Muscle layer of colon (tissue), 2 donors: Measurements from ENCODE around the gene FERMT3.

Source experiments
- H3K27ac ChIP-seq: one replicate; pipeline ENCODE4 v1.7.0; 2013; ENCODE audit warnings: low read depth, mild to moderate bottlenecking, low read length, moderate library complexity
- H3K27me3 ChIP-seq, 2 donors: one replicate each; pipeline ENCODE4 v1.7.0; 2013; ENCODE audit warnings: low read length in 2 of 2, mild to moderate bottlenecking in 2 of 2; ENCODE audit not compliant: insufficient read depth in 2 of 2, control insufficient read depth in 1 of 2
- H3K36me3 ChIP-seq: one replicate; pipeline ENCODE4 v1.7.0; 2013; ENCODE audit warnings: mild to moderate bottlenecking, low read length; ENCODE audit not compliant: insufficient read depth
- H3K4me1 ChIP-seq: one replicate; pipeline ENCODE4 v1.7.0; 2013; ENCODE audit warnings: mild to moderate bottlenecking, low read length; ENCODE audit not compliant: insufficient read depth
- H3K4me3 ChIP-seq, 2 donors: one replicate each; pipeline ENCODE4 v1.7.0; 2013; ENCODE audit warnings: low read length in 2 of 2, low read depth in 1 of 2, mild to moderate bottlenecking in 1 of 2, moderate library complexity in 1 of 2
- H3K9ac ChIP-seq: one replicate; pipeline ENCODE4 v1.7.0; 2013; ENCODE audit warnings: low read length
- H3K9me3 ChIP-seq: one replicate; pipeline ENCODE4 v1.7.0; 2013; ENCODE audit warnings: mild to moderate bottlenecking, low read length
- donor health status: abdominal sarcoma.
- donor health status: Adenocarcinoma of cecum.

Gene FERMT3

GRCh38 chr11:64232182-64232966, 25.9 kb downstream of the FERMT3 start:
- Histone ChIP-seq H3K4me3 (no peak overlapping the region), H3K36me3 (peaks cover 3% of the 10 kb centered on the region), H3K4me1 (peaks cover 52% of the 10 kb centered on the region), H3K27ac (no peak overlapping the region), H3K9me3 (no peaks in the 10 kb centered on the region), H3K9ac (no peak overlapping the region), H3K27me3 (no peaks in the 10 kb centered on the region)

GRCh38 chr11:64232967-64233315, 26.4 kb downstream of the FERMT3 start:
- H3K9ac ChIP-seq: no peak overlapping the region
- H3K4me1 ChIP-seq: peaks cover 49% of the 10 kb centered on the region
- H3K27ac ChIP-seq: no peak overlapping the region
- no peak overlapping the region for H3K4me3 ChIP-seq
- H3K27me3 ChIP-seq: no peaks in the 10 kb centered on the region
- peaks cover 7% of the 10 kb centered on the region for H3K36me3 ChIP-seq
- no peaks in the 10 kb centered on the region for H3K9me3 ChIP-seq

GRCh38 chr11:64233913-64234586, 27.5 kb downstream of the FERMT3 start, which contains the start of gene VEGFB:
Gene VEGFB, plus strand, starts transcription at chr11:64234584. Its CDS starts 250 bp downstream, at chr11:64234834.
- no peaks in the 10 kb centered on the region for H3K27me3 ChIP-seq
- peak within 1 kb of the TSS; percentile 97 for H3K27ac ChIP-seq
- H3K36me3 ChIP-seq: peaks cover 18% of the 10 kb centered on the region
- peaks cover 48% of the 10 kb centered on the region for H3K4me1 ChIP-seq
- peak within 1 kb of the TSS; percentile 71 to 73 for H3K4me3 ChIP-seq
- peak within 1 kb of the TSS; percentile 76 for H3K9ac ChIP-seq
- no peaks in the 10 kb centered on the region for H3K9me3 ChIP-seq

GRCh38 chr11:64234647-64235379, 28.3 kb downstream of the FERMT3 start:
- Histone ChIP-seq H3K4me3 (peak overlapping the region; percentile 68 to 73), H3K9ac (peak overlapping the region; percentile 68), H3K27me3 (no peaks in the 10 kb centered on the region), H3K27ac (peak overlapping the region; percentile 80), H3K9me3 (no peaks in the 10 kb centered on the region), H3K36me3 (peaks cover 20% of the 10 kb centered on the region), H3K4me1 (peaks cover 43% of the 10 kb centered on the region)

- Histone ChIP-seq H3K9me3 (no peaks in the 10 kb centered on the region), H3K4me1 (peaks cover 50% of the 10 kb centered on the region), H3K36me3 (peaks cover 20% of the 10 kb centered on the region), H3K4me3 (peak overlapping the region; percentile 68 to 73), H3K27ac (peak overlapping the region; percentile 80), H3K27me3 (no peaks in the 10 kb centered on the region), H3K9ac (peak overlapping the region; percentile 68)
Observed at GRCh38 chr11:64235437-64236161, 29.1 kb downstream of the FERMT3 start.

GRCh38 chr11:64237484-64237951, 31.0 kb downstream of the FERMT3 start:
- H3K27me3 ChIP-seq: no peaks in the 10 kb centered on the region
- no peak overlapping the region for H3K4me3 ChIP-seq
- H3K4me1 ChIP-seq: peaks cover 33% of the 10 kb centered on the region
- no peaks in the 10 kb centered on the region for H3K9me3 ChIP-seq
- no peak overlapping the region for H3K9ac ChIP-seq
- no peak overlapping the region for H3K27ac ChIP-seq
- H3K36me3 ChIP-seq: peaks cover 20% of the 10 kb centered on the region

- H3K27me3 ChIP-seq: no peaks in the 10 kb centered on the region
Observed at GRCh38 chr11:64238076-64238475, 31.6 kb downstream of the FERMT3 start.

GRCh38 chr11:64238999-64239398, 32.5 kb downstream of the FERMT3 start:
- Histone ChIP-seq H3K4me1 (peaks cover 21% of the 10 kb centered on the region), H3K27ac (no peak overlapping the region), H3K9ac (no peak overlapping the region), H3K36me3 (peaks cover 29% of the 10 kb centered on the region), H3K9me3 (no peaks in the 10 kb centered on the region), H3K4me3 (no peak overlapping the region), H3K27me3 (no peaks in the 10 kb centered on the region)

More at GRCh38 chr11:64238076-64238475, 31.6 kb downstream of the FERMT3 start:
- Histone ChIP-seq H3K9ac (no peak overlapping the region), H3K4me3 (no peak overlapping the region), H3K4me1 (peaks cover 29% of the 10 kb centered on the region), H3K36me3 (peaks cover 20% of the 10 kb centered on the region), H3K9me3 (no peaks in the 10 kb centered on the region), H3K27ac (no peak overlapping the region)

GRCh38 chr11:64239662-64240434, 33.3 kb downstream of the FERMT3 start:
- Histone ChIP-seq H3K9ac (peak overlapping the region; percentile 92), H3K4me1 (peaks cover 20% of the 10 kb centered on the region), H3K27me3 (no peaks in the 10 kb centered on the region), H3K4me3 (peak overlapping the region; percentile 17 to 77), H3K9me3 (no peaks in the 10 kb centered on the region), H3K27ac (peak overlapping the region; percentile 88), H3K36me3 (peaks cover 33% of the 10 kb centered on the region)

GRCh38 chr11:64240435-64241240, 34.1 kb downstream of the FERMT3 start, which contains the start of gene FKBP2:
Gene FKBP2, plus strand, starts transcription at chr11:64241095. Its CDS starts 1,293 bp downstream, at chr11:64242388.
- H3K36me3 ChIP-seq: peaks cover 33% of the 10 kb centered on the region
- H3K4me1 ChIP-seq: peaks cover 21% of the 10 kb centered on the region

More at GRCh38 chr11:64240435-64241240, 34.1 kb downstream of the FERMT3 start, which contains the start of gene FKBP2:
- no peaks in the 10 kb centered on the region for H3K9me3 ChIP-seq
- peak within 1 kb of the TSS; percentile 94 for H3K27ac ChIP-seq
- peak within 1 kb of the TSS; percentile 92 for H3K9ac ChIP-seq
- peak within 1 kb of the TSS; percentile 77 for H3K4me3 ChIP-seq
- H3K27me3 ChIP-seq: no peaks in the 10 kb centered on the region
